ENCODE results near the gene RPS18.

Gene RPS18

GRCh38 chr6:33314943-33315792 is 43.3 kb downstream of the RPS18 start:
- no peak for DNase-seq (ENCODE audit: low read depth)

GRCh38 chr6:33315793-33316602 is 44.1 kb downstream of the RPS18 start:
- no peak for DNase-seq (ENCODE audit: low read depth)

- DNase-seq (ENCODE audit: low read depth), result no peak
Measured at GRCh38 chr6:33316603-33317418, 44.9 kb downstream of the RPS18 start.

GRCh38 chr6:33317419-33317668 is 45.5 kb downstream of the RPS18 start:
- DNase-seq (ENCODE audit: low read depth), result no peak

- peak; percentile 99 for DNase-seq (ENCODE audit: low read depth)
Measured at GRCh38 chr6:33317669-33318425, 46.0 kb downstream of the RPS18 start, which contains the start of gene ZBTB22. TSS of gene ZBTB22 (minus strand) at chr6:33317744. CDS start at chr6:33316916, 828 bp downstream.

- no peak for DNase-seq (ENCODE audit: low read depth)
Measured at GRCh38 chr6:33318426-33319073, 46.7 kb downstream of the RPS18 start.

GRCh38 chr6:33319939-33320314 is 48.1 kb downstream of the RPS18 start:
- no peak for DNase-seq (ENCODE audit: low read depth)

- peak; percentile 93 for DNase-seq (ENCODE audit: low read depth)
Measured at GRCh38 chr6:33320315-33321181, 48.7 kb downstream of the RPS18 start.

- DNase-seq (ENCODE audit: low read depth), result no peak
Measured at GRCh38 chr6:33321227-33321626, 49.4 kb downstream of the RPS18 start.

GRCh38 chr6:33323623-33323948 is 51.7 kb downstream of the RPS18 start:
- no peak for DNase-seq (ENCODE audit: low read depth)

GRCh38 chr6:33324125-33324524 is 52.2 kb downstream of the RPS18 start:
- no peak for DNase-seq (ENCODE audit: low read depth)

All from amniotic epithelial cell (primary cell).